Liver (tissue), 3 donors: ENCODE results near the gene CDK15.

ENCODE experiments used
- CTCF ChIP-seq: fragments of 150-350 bp; IDR thresholded peaks from 2 replicates; pipeline ENCODE4 v1.5.1; 2017; ENCODE audit warnings: improper control_type of control experiment, low read depth, low read length; ENCODE audit not compliant: missing input control
- JUND ChIP-seq, 2 donors: IDR thresholded peaks; 2 replicates each; pipeline ENCODE4 v1.6.1; 2016; ENCODE audit warnings: antibody characterized with exemption in 2 of 2
- REST ChIP-seq: IDR thresholded peaks from 2 replicates; pipeline ENCODE4 v1.6.1; 2016; ENCODE audit warnings: antibody characterized with exemption, mild to moderate bottlenecking
- YY1 ChIP-seq: IDR thresholded peaks from 2 replicates; pipeline ENCODE4 v1.6.1; 2016; ENCODE audit warnings: antibody characterized with exemption, mild to moderate bottlenecking
- donor health status: healthy.
- donor health status: healthy.

GRCh38 chr2:201806442-201807170 is at the start of gene CDK15:
- no peak for TF ChIP-seq CTCF
- no peak for TF ChIP-seq REST
- no peak for TF ChIP-seq JUND (IDR thresholded peaks at IDR 0.05)
- TF ChIP-seq YY1, result no peak
